GM20000 (cell line): ENCODE results near the gene E2F1.
A peak's percentile ranks its signal among the peaks of the same experiment; 100 is the strongest.

Source experiments
- DNase-seq: peaks from one replicate; pipeline ENCODE4 v3.0.0; 2012; ENCODE audit warnings: low spot score
- TF ChIP-seq, protein P1 (sequence below): IDR thresholded peaks from 2 replicates; pipeline ENCODE4 v1.5.1; 2012; ENCODE audit warnings: mild to moderate bottlenecking, control low read depth; ENCODE audit errors: extremely low read depth, missing control alignments

Gene E2F1

DNA sequence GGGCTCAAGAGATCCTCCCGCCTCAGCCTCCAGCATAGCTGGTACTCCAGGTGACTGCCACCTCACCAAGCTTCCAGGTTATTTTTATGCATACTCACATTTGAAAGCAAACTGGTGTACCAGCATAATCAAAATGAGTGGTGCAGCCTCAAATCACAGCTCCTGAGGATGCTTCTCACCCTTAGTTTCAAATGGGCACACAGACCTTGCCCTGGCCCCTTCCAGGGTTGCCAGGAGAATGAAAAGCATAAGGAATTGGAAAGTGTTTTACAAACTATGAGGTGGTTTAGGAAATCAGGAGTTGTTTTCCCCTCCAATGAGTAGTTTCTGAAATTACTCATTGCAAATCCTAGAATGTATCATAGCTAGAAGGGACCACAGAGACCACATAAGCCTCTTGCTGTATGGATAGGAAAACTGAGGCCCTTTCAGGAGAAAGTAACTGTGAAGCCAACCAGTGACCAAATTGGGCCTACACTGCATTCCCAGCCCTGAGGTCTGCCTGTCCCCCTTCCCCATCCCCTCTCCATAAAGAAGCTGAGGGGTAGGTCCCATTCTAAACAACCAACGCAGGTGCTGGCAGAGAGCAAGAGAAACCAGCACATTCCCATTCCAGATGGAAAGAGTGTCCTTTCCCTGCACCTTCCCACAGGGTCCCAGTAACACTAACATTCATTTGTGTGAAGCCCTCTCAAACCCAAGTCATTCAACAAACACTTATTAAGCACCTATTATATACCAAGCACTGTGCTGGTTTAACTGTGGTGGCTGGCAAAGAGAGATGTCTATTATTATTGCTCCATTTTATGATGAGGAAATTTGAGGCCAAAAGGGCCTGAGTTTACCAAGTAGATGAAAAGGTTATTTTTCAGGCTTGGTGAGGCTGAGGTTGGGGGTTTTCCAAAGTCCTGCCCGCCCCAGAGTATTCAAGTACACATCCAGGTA is 2.1 kb upstream of the E2F1 start:
- TF ChIP-seq, protein P1, sequence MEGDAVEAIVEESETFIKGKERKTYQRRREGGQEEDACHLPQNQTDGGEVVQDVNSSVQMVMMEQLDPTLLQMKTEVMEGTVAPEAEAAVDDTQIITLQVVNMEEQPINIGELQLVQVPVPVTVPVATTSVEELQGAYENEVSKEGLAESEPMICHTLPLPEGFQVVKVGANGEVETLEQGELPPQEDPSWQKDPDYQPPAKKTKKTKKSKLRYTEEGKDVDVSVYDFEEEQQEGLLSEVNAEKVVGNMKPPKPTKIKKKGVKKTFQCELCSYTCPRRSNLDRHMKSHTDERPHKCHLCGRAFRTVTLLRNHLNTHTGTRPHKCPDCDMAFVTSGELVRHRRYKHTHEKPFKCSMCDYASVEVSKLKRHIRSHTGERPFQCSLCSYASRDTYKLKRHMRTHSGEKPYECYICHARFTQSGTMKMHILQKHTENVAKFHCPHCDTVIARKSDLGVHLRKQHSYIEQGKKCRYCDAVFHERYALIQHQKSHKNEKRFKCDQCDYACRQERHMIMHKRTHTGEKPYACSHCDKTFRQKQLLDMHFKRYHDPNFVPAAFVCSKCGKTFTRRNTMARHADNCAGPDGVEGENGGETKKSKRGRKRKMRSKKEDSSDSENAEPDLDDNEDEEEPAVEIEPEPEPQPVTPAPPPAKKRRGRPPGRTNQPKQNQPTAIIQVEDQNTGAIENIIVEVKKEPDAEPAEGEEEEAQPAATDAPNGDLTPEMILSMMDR, result no peak
- no peak for DNase-seq

DNA sequence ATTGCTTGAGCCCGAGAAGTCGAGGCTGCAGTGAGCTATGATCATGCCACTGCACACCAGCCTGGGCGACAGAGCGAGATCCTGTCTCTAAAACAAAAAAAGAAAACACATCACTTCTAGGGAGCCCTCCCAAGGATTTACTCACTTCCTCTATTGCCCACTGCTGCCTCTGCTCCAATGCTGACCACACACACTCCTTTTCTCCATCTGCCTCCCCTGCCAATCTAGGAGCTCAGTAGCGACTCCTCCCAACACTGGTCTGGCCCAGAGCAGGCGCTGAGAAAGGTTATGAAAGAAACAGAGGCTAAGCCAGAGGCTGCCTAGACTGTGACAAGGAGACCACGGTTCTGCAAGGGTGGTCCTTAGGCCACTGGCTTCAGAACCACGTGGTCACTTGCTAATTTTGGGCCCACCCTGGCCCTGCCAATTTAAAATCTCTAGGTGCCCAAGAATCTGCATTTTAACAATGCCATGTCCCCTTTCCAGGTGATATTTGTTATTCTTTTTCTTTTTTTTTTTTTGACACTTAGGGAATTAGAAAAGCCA is 1.3 kb upstream of the E2F1 start:
- DNase-seq, result no peak
- TF ChIP-seq, protein P1, result no peak

DNA sequence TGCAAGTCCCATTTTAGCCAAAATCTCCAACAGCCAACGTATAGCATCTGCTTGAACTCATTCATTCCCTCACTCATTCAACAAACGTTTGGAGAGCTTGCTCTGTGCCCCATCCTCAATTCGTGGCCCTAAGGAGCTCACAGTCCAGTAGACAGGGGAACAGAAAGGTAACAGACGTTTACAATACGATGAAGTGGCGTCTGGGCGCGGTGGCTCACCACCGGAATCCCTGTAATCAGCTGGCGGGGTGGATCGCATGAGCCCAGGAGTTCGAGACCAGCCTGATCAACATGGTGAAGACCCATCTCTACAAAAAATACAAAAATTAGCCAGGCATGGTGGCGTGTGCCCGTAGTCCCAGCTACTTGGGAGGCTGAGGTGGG is 790 bp upstream of the E2F1 start:
- TF ChIP-seq, protein P1, result no peak
- DNase-seq, result no peak

DNA sequence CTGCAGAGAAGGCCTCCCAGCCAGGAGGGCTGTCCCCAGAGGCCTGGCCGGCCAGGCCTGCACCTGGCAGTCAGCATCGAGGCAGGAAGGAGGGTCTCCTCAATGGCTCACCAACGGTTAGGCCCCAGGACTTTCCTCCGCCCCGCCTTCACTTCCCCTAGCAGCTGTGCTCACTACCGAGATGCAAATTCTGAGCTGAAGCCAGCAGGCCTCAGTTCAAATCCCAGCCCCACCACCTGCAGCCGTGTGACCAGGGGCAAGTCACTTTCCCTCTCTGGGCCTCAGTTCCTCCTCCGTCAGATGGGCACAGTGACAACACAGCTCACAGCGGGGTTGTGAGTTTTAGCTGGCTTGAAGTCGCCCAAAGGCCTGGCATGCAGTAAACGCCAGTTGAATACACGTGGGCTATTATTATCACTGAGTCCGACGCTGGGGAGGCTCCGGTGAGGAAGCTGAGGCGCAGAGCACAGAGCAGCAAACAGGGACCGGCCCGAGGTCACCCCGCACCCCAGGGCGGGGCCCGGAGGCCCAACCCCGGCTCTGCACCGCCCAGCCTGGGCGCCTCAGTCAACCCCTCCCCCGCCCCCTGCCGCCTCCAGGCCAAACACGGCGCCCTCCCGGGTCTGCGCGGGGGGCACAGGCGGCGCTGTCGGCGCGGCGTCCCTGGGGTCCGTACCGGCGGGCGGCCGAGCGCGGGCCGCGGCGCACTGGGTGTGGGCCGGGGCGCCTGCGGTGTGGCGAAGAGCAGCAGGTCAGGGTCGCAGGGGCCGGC is 671 bp downstream of the E2F1 start:
- peak; percentile 86 for DNase-seq
- TF ChIP-seq, protein P1, result no peak

DNA sequence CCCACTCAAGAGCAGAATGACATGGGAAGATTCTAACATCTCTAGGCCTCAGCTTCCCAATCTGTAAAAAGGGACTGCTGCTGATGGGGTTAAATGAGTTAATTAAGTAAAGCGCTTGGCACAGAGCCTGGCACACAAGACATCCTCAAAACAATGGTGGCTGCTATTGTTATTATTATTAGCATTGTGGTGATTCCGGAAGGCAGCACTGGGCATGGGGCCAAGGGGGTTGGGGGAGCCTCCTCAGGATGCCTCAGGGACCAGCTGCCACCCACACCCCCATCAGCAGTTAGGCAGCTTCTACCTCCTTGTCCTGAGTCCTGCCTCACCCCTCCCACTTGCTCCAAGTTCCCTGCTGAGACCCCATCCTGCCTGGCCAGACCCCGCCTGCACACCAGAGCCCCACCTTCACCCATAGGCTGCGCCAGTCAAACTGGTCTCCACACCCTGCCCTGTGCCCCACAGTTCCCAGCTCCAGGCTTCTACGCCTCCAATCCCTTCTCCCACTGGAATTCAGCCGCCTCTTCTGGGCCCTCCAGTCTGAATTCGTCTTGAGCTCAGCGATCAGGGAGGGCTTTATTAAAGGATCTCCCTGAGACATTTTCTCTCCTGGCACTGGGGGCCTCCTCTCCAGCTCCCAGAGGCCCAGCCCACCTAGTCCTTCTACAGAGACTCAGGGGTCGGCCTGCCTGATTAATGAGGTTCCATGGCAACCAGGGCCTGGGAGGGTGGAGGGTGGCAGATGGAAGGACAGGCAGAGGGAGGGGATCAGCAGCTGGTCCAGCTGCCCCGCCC is 1.5 kb downstream of the E2F1 start:
- TF ChIP-seq, protein P1, result no peak
- no peak for DNase-seq

DNA sequence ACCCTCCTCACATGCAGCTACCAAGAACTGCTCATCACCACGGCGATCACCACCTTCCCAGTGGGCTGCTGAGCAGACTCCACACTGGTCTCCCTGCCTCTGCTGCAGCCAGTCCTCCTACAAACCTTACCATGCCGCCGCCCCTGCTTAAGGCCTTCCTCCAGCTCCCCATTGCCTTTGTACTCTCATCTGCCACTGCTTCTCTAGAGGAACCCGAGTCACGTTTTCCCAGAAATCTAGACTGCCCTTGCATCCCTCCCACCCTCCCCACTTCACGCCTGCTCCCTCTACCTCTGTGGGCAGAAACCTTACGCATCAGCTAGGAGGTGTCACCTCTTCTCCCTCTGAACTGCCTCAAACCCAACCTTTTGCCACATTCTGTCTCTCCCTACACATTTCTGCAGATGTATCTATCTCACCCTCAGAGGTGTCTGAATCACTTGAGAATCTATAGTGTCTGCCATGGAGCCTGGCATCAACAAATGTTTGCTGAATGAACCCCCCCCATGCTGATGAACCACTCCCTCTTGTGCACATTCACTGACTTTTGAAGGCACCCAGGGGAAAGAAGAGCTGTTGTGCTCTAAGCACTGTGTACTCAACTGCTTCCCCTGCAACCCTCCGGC is 4.3 kb downstream of the E2F1 start:
- TF ChIP-seq, protein P1, result no peak
- DNase-seq, result no peak
